Inferior parietal cortex (tissue), 1 donor: ENCODE measurements around the gene EXOC4.
"Not testable (repeated sequence)": the region's sequence is repeated elsewhere in the genome, so short reads cannot be mapped to it uniquely, and the experiment has no call there.

Source experiments
- DNase-seq: peaks from one replicate; pipeline ENCODE4 v3.0.0-alpha.2; 2016; ENCODE audit errors: extremely low spot score

EXOC4 gene

DNA sequence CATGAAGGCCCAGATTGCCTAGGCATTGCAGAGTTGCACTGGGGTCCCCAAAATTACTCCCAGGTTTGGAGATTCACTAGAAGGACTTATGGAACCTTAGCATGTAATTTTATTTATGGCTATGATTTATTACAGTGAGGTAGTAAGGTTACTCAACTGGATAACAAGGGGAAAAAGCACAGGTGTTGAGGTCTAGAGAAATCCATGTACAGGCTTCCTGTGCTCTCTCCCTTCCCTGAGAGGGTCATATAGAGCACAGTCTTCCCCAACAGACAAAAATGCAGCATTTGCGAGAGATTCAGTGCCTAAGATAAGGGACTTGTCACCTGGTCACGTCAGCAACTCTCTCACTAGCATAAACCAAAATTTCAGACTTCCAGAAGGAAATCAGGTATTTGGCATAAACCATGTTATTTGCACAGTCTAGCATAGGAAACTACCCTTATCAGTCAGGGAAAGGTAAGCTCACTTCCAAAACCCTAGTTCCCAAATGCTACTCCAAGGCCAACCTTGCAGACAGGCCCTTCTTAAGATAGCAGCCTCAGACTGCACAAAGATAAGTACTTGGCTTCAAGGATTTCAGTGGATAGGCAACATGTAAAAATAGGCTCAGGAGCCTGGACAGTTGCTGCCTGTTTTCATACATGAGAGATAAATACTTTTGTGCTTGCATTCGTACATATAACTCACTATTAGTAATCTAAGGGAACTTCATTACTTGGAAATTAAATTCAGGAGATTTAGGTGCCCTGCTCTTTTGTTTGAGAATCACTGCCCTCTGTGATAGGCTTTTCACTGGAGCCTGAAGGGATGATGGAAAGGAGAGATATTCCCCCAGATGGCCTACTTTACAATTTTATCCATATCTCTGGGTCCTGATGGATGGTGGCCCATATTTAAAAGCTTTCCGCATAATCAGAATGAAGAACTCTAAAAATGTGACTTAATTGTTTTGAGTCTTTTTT is 495.8 kb downstream of the EXOC4 start:
- DNase-seq = no peak

DNA sequence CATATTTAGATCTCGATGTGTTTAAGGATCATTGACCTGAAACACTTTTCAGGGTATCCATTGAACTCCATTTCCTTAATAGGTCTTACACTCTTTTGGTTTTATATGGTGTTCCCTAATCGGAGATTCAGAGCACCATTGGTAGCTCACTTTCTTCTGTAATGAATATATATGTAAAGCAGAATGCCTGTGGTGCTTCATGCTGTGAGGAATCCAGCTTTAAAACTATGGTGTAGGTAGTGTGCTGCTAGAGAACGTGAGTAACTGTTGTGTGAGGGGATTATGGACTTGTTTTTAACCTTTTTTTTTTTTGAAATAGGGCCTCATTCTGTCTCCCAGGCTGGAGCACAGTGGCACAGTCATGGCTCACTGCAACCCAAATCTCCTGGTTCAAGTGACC is 497.4 kb downstream of the EXOC4 start:
- DNase-seq = no peak

DNA sequence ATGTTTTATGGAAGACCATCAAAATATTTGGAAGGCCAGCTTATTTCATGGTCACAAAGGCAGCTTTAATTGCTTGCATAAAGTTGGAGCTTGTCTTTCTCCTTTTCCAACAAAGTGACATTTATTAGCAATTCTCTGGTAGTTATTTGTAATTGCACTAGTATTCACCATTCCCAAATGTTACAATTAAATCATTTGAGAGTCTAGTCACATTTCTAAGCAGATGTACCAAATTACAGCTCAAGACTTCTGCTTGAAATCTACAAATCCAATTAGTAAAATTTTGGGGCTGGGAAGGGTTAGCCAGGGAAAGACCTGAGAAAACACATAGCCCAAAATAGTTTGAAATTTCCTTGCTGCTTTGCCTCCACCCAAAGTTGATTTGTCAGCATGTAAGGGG is 498.2 kb downstream of the EXOC4 start:
- no peak for DNase-seq

DNA sequence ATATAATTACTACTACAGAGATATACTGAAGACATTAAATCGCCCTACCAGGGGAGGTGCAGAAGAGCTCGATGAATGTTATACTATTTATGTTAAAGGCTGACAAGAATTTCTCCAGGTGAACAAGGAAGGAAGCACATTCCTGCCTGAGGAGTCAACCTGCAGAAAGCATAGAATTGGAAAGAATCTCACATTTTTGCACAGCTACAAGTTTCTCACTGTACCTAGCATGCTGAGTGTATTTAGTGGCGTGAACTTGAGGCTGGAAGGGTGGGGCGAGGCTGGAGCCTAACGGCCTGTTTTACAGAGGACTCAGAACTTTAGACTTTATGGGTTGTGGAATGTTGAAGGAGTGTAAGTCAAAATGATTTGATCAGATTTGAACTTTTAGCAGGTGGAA is 500.6 kb downstream of the EXOC4 start:
- DNase-seq = no peak

DNA sequence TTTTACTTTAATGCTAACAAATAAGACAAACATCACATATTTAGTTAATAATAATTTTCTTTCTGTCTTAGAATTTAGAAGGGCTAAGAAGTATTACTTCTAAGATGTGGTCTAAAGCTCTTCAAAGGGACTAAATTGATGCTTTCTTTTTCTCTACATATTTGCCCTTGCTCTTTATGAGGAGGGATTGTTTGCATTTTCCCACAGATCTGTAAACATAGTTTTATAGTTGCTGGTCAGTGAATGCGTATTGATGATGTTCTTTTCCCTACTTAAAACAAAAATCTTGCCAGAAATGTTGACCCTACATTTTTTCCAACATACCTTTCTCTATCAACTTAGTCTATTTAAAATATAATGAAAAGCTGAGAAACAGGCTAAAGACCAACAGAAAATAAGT is 501.8 kb downstream of the EXOC4 start:
- no peak for DNase-seq

DNA sequence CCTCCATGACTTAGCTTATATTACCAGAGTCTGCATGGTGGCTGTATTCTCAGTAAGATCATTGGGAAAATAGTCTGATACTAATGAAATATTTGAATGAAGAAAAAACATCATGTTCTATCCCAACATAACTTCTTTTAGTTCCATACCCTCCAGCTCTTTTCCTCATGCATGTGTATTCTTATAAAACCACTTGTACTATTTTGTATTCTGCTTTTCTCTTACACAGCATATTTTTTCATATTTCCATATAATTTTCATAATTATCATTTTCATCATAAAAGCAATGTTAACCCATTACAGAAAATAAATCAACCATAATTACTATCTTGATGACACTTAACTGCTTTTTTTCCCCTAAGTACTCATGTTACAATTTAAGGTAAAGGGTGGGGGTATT is 503.0 kb downstream of the EXOC4 start:
- DNase-seq = no peak

DNA sequence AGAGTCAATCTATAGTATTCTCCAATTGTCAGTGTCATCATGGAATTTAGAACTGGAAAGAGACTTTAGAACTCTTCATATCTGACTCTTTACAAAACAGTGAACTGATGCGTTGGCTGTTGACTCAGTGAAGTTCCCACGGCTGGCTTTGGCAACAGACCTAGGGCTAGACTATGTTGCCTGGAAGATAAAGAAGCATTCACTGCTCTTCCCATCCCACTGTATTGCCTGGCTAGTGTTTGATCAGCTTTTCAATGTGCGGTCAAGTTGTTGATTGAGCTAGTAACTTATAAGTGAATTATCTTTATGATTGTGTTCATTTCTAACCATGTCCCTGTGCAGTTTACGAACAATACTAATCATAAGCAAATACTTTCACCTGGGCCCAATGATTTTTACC is 508.6 kb downstream of the EXOC4 start:
- DNase-seq = no peak

DNA sequence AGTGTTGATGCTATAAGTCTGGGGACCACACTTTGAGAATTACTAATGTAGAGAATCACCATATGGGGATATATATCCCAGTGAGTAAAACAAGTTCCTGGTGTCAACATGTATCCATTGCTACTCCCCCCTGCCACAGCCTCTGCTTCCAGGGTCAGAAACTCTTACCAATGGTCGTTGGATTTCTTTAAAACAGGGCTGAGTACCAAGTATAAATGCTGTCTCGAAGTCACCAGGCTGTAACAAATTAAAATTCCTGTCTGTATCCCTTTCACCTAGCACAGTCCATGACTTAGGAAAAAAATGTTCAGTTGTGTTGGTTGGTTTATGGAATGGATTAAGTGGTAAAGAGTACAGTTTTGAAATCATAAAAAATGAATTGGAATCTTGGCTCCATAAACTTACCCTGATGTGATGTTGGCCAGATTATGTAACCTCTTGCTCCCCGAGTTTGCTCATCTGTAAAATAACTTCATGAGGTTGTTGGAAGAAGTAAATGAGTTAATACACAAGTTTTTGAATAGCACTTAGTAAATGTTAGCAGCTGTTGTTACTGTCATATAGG is 510.3 kb downstream of the EXOC4 start:
- DNase-seq = no peak

DNA sequence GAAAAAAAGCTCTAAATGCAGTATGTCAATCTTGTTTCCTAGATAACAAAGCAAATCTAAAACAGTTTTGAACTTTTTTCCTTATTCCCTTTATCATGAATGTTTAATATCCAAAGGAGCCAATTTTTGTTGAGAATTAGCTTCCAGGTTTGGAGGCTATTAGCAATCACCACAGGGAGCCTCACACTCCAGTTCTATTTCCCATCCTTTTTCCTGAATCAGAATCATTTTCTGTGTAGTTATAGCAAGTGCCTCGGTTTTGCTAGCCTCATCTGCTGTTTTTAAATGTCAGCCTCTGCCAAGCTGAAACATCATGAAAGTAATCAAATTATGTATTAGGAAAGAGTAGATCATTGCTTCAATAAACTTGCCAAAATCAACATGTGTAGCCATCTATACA is 516.8 kb downstream of the EXOC4 start:
- DNase-seq = no peak

DNA sequence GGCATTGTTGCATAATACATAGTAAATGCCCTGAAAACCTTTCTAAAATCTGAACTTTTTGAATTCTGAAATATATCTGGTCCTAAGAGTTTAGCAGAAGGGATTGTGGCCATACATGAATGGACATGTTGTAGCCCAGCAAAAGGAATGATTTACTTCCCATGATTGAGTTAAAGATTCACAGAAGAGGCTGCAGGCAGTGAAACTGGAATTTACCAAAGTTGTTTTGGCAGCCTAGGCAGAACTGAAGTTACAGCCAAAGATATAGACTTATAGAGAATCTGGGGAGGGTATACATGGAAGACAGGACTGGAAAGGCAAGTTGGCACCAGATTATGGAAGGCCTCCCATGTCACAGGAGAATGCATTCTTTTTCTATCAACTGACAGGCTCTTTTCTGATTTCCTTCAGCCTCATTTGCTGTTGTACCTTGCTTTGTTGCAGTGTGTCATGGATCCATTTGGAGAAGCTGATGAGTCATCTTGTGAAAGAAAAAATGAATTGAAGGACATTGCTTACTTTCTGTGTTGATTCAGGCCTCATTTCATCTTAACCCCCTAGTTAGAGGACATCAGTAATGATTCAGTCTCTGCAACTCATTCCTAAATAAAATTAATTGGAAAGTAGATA is 518.1 kb downstream of the EXOC4 start:
- no peak for DNase-seq

DNA sequence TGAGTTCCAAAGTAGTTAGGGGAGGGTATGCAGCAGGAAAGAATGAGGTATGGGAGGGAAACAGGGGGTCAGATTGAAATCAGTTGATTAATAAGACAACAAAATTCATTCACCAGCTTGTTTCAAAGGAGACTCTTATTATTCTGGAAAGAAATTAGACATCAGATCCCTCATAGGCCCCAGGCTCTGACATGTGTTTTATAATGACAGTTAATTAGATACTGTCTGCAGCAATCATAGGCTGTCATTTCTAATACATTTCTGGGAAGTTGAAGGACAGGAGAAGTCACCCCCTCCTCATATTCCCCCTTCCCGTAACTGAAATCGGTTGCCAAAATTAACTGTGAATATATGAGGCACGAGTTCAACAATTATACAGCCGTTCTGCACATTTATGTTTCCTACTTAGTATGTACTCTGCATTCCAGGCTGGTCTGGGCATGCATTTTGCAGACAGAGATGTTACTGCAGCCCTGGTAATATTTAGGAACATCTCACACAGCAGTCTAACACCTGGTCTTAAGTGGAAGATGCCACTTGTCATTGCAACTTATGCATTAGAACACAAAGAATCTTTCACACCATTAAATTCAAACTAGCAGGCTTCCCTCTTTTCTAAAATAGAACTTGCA is 519.0 kb downstream of the EXOC4 start:
- DNase-seq = no peak

DNA sequence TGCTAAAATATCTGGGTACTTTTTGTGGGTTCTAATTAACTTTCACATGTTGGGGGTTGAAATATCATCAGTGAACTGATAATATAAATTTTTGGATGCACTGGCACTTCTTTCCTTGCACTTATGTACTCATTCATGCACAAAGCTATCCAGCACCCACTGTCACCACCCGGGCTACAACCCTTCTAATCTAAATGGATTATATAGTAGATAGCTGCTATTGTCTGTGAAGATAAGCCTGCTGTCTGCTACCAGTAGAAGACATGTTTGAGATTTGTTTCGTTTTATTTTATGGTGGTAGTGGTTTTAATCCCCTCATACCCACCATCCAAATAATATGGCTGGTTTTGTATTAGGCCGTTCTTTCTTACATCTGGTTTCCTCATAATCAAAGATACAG is 520.7 kb downstream of the EXOC4 start:
- DNase-seq = no peak

DNA sequence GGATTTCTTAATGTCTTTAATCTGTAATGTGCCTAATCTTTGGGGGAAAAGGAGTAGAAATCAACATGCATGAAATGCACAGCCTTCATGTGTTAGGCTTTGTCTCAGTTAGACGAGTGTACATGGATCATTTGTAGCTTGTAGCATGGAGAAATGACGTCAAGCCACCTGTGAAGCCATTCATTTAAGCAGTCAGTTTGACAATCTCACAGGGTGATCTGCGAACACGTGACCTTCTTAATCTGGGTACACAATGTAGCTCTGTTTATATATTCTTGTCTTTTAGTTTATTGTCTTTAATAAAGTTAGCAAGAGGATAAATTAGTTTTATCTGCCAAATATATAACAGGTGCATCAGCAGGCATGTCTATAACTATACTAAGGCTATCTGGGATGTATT is 522.3 kb downstream of the EXOC4 start:
- DNase-seq = no peak

DNA sequence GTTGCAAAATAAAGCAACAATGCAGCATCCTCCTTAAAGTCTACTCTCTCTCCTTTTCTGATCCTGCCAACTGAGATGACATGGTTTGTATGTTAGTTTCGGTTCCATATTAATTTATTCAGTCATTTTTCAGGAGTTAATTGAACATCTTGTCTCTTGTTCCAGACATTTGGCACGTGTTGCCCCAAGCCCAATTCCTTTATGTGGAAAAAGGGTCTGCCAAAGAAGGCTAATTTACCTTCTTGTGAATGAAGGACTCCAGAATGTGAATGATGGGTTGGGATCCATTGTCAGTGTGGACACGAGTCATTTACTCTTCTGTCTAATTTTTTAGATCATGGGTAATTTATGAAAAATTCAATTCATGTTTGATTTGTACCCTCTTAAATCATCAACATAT is 523.4 kb downstream of the EXOC4 start:
- no peak for DNase-seq

DNA sequence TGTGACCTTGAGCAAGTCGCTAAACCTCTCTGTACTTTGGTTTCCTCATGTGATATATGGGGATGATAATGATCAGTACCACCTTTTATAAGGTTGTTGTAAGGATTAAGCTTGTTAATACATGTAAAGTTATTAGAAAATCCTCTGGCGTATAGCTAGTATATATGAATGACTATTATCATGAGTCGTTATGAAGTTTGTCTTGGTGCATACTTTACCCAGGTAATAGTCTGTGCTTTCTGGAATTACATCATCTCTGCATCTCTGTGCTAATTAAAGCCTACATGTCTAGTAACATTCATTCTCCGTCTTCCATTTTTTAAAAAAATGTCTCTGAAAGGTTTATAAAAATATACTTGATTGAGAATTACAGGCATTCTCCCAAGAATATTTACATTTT is 524.8 kb downstream of the EXOC4 start:
- DNase-seq = no peak

DNA sequence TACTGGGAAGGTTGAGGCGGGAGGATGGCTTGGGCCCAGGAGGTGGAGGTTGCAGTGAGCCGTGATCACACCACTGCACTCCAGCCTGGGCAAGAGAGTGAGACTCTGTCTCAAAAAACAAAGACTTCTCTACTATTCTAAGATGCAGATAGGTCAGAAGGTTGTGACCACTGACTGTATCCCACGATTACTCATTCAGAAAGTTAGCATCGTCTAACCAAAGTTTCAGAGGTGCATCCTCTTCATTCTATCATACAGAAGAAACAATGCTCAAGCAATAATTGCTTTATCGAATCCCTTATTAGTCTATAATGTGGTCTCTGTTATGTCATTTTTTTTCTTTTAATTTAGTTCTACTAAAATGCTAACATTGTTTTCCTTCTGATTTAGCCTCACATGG is 525.6 kb downstream of the EXOC4 start:
- DNase-seq = no peak

DNA sequence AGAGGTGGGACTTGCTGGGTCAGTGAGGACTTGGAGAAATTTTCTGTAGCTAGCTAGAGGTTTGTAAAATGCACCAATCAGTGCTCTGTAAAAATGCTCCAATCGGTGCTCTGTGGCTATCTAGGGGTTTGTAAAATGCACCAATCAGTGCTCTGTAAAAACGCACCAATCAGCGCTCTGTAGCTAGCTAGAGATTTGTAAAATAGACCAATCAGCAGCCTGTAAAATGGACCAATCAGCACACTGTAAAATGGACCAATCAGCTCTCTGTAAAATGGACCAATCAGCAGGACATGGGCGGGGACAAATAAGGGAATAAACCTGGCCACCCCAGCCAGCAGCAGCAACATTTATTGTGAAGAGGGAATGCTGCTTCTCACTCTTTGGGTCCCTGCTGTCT is 526.7 kb downstream of the EXOC4 start:
- not testable (repeated sequence) for DNase-seq

DNA sequence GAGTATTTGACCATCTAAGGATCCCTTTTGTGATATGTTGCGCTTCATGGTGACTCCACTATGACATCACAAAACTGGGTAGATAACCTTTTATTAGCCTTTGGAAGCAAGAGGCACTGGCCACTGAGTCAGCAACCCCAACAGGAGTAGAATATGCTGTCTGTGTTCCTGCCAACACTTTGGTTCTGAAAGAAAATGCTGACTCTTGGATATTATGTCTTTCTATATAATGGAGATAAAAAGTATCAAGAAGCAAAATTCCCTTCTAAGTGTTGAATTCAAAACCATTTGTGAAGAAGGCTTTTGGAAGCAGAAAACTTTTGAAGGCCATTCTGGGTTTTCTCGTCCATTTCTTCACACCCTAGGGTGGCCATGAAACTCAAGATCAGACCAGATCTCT is 528.0 kb downstream of the EXOC4 start:
- no peak for DNase-seq

DNA sequence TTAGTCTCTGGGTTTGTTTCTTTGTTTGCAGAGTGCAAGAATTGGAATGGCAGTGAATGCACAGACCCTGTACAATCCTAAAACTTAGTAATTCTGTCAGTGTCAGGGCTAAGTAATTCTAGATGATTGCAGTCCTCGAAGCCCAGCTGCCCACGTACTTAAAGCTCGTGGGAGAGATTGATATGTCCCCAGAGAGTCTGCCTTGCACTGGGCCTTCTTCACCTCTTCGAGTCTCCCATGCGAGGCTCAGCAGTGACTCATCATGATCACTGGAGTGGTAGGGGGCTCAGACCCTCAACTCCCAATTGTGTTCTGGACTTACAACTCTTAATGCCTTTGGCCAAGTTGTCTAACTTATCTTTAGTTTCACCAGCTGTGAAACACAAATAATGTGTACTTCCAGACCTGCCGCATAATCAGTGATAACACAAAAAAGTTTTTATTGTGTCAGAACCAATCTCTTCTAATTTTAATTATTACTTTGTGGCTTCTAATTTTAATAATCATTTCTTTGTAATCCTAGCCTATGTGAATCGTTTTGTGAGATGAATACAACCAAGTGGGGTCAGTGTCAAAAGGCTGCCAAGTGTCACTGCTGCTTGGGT is 528.7 kb downstream of the EXOC4 start:
- no peak for DNase-seq

DNA sequence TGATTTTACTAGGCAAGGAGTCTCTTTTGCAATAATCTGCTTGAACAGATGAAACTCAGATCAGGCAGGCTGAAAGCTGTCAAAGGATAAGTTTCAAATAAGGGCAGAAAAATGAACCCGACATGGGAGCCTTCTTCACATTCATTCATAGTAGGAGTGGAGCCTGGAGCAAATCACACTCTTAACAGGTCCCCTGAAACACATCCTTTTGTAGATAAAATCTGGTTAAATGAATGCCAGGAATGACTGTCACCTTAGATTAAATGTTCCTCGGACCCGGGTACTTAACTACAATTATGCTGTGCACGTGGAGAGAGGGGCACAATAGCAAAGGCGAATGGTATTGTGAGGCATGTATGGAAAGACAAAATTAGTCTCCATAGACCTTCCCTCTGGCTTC is 529.6 kb downstream of the EXOC4 start:
- no peak for DNase-seq

DNA sequence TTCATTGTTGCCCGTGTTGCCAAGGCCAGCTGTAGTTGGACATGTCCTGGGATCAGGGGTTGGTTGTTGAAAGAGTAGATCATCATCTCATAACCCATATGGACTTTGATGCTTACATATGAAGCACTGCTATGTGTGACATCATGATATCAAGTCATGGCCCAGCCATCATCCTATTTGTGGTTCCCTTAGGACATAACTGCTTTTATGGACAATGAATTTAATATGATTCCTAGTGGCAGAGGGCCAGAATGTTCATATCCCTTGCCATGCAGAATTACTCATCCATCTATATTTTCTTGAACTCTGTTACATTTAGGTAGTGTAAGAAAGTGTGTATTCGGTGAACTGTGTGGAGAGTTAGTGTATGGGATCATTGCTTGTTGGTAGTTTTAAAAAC is 530.4 kb downstream of the EXOC4 start:
- no peak for DNase-seq

DNA sequence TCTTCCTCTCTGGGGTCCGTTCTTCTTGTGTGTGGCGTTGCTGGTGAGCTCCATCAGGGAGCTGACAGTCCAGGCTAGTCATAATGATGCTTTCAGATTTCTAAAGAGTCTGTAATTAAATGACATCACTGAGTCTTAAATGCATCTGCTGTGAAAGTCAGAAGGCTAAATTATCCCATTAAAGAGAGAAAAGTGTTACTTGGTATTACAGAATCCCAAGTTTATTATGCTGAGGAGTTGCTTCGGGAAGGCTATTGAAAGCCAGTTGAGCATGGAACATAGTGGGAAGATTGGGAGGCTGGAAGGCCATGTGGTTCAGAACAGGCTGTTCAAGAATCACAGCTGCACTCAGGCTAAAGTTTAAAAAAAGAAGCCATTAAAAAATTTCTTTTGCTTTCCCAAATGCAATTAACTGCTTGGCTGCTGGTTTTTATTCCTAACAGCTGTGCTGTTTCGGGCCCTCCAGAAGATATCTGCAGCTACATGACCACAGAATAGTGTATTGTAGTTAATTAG is 531.7 kb downstream of the EXOC4 start:
- DNase-seq = peak; percentile 22
